Activated CD8-positive, alpha-beta memory T cell treated with anti-CD3 and anti-CD28 coated beads, Interleukin-2, amount 50 U/mL, for 1 hour (primary cell): ENCODE measurements around the gene MGST2.

ENCODE experiments used
- DNase-seq: peaks from one replicate; pipeline ENCODE4 v3.0.0-alpha.2; 2020; ENCODE audit errors: extremely low read depth

Gene MGST2

DNA sequence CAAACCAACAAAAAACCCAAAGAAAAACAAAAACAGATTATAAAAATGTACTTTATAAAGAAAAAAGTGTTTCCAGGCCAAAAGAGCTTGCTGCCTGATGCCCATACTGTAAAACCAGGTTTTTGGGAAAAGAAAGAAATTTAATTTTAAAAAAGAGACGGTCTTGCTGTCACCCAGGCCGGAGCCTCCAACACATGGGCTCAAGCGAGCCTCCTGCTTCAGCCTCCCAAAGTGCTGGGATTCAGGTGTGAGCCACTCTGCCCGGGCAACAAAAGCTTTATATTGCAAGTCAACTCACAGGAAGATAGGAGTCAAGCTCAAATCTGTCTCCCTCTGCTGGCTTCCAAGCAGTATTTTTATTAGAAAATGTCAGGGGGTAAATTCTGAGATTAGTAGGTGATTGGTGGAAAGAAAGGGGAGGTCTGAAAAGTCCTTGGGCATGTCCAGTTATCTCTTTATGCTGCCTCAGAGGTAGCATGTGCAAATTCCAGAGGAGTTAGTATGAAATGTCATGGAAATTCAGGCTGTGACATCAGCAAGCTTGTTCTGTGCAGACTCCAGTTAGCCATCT lies 39.4 kb downstream of the MGST2 start:
- DNase-seq = no peak

GRCh38 chr4:139709660-139710059 lies 44.0 kb downstream of the MGST2 start:
- DNase-seq = no peak

DNA sequence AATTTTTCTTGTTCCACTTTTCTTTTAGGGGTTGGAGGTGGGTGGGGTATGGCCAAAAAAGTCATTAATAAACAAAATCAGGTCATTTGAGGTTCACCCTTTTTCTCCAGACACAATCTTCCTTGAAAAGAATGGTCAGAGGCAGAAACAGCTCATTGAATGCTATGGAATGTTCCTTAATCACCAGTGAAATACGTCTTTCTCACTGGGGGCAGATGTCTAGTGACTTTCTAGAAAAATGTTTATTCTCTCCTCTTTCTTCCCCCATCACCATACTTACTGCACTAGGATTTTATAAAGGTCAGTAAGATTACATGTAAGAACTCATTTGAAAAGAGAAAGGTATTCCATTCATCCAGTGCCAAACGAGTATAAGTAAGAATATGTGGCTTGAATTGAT lies 44.5 kb downstream of the MGST2 start:
- DNase-seq = no peak

- DNase-seq = no peak
Observed at GRCh38 chr4:139711461-139711860, 45.8 kb downstream of the MGST2 start.

DNA sequence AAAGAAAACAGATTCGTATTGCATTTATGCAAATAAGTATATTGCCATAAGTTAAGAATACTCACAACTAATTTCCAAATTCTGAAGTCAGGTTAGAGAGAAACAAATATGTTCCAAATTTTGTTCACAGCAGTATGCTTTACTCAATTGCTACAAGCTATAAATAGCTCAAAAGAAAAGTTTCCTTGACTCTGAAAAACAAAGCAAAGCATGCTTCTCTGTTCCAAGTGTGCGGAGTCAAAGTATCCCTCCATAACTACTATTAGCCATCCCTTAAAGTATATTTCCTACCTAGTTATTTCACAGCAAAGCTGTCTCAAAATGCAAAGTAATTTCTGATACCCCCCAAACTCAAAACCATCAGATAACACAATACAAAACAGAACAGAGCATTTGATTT lies 47.3 kb downstream of the MGST2 start:
- DNase-seq = no peak

DNA sequence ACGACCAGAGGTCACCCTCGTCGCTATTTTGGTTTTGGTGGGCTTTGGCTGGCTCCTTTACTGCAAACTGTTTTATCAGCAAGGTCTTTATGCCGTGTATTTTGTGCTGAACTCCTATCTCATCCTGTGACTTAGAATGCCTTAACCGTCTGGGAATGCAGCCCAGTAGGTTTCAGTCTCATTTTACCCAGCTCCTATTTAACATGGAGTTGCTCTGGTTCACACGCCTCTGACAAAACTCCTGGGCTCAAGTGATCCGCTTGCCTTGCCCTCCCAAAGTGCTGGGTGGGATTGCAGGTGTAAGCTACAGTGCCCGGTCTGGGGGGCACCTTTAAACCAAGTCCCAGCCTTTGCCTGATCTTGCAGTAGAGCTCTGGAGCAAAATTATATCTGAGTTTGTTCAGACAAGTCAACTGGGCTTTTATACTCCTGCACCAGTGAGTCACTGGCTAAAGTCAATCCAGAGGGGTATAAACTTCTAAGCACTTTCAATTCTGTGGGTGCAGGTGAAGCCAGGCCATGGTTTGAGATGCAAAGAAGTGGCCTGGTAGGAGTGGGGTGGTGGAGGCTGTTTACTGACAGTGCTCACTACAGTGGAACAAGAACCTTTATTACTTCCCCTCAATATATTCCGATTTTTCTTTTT lies 50.2 kb downstream of the MGST2 start:
- DNase-seq = no peak

DNA sequence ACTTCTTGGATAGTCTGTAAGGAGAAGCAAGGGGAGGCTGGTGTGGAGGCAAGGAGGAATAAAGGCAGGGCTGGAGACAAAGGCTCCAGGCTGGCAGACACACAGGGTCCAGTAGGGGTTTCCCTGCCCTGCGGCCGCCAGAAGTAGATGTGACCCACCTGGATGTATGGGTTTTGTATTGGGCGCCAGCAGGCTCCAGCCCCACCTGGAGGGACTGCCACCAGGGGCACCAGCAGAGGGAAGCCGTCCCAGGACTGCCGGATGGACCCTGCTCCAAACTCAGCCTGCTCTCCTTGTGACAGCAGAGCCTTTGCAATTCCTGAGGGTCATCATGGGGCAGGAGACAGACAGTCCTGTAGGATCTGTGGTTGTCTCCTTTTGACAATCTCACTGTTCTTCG lies 52.7 kb downstream of the MGST2 start:
- no peak for DNase-seq

- DNase-seq = no peak
Observed at GRCh38 chr4:139718833-139719232, 53.2 kb downstream of the MGST2 start.

DNA sequence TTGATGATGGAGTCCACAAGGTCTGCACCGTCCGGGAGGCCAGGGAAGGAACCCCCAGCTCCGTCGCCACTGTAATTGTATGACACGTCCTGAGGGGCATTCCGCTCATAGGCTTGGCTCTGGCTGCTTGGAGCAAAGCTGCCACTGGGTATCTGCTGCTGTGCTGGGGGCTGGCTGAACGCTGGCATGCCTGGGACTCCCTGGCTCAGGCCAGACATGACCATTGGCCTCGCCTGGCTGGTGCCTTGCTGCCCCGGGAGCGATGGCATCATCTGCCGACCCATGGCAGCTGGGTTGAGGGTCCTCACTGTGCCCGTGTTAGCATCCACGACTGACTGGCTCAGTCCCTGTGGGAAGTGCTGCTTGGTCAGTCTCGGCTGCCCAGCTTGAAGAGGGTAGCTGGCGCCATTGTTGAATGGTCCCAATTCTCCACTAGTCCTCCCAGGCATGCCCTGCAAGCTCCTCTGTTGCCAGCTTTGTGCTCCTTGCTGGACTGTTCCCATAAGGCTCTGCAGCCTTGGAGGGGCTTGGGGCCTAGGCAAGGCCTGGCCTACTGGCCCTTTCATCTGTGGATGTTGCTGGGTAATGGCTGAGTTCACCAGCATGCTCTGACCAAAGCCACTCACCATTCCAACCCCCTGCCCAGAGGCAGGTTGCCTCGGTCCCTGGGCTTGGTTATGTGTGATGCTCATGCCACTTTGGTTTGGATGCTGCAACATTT lies 53.9 kb downstream of the MGST2 start:
- DNase-seq = no peak

GRCh38 chr4:139720806-139721205 lies 55.2 kb downstream of the MGST2 start:
- DNase-seq = no peak

- DNase-seq = no peak
Observed at GRCh38 chr4:139721789-139722188, 56.2 kb downstream of the MGST2 start.

DNA sequence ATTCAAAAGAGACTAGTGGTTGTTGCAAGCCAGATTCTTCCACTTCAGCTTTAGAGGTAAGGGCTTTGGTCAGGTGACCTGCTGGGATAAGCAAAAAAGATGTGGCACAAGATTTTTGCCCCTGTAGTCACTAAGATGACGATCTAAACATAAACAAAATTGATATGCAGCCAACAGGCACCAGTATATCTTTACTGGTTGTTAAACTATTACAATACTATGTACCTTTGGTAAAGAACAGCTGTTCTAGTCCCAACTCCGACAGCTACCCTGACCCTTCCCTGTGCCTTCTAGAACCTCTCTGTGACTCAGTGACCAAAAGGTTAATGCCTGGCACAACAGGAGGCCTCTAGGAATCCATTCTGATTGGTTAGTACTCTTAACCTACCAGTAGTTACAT lies 59.6 kb downstream of the MGST2 start:
- DNase-seq = no peak

GRCh38 chr4:139726615-139727014 lies 61.0 kb downstream of the MGST2 start:
- no peak for DNase-seq

DNA sequence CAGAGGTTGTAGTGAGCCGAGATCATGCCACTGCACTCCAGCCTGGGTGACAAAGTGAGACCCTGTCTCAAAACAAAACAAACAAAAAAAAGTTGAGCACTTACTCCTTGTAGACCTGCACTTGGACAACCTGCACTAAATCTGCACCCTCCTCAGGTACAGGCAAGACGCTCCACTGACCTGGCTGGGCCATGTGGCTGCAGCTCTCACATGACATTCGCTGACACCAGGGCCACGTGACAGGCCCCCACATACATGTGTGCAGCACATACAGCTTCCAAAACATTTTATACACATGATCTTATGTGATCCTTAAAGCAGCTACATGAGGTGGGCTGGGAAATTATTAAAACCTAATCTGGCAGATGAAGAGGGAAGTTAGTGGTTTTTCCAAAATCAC lies 62.5 kb downstream of the MGST2 start:
- DNase-seq = no peak

- DNase-seq = no peak
Observed at GRCh38 chr4:139728840-139729239, 63.2 kb downstream of the MGST2 start.

DNA sequence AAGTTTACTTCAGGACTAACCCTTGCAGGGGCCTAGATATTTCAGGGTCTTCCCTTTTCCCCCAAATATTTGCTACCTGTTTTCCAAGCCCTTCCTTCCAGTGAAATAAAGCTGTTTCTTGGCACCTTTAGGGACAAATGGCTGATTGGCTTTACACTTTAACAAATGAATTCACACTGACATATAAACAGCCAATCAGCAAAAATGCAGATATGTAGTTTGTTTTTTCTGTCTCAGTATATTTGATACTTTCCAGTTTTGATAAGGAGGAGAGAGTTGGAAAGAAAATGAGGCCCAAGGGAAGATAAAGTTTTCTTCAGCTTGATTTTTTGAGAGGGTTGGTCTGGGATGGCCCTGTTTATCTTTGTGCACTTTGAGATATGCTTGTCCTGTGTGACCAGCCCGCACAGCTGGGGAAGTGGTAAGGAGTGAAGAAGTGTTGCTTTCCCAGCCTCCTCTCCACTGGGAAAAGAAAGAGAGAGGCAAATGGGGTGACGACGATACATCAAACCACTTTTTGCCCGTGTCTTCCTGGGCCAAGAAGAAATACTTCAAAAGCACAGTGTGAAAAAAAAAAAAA lies 67.5 kb downstream of the MGST2 start:
- no peak for DNase-seq

DNA sequence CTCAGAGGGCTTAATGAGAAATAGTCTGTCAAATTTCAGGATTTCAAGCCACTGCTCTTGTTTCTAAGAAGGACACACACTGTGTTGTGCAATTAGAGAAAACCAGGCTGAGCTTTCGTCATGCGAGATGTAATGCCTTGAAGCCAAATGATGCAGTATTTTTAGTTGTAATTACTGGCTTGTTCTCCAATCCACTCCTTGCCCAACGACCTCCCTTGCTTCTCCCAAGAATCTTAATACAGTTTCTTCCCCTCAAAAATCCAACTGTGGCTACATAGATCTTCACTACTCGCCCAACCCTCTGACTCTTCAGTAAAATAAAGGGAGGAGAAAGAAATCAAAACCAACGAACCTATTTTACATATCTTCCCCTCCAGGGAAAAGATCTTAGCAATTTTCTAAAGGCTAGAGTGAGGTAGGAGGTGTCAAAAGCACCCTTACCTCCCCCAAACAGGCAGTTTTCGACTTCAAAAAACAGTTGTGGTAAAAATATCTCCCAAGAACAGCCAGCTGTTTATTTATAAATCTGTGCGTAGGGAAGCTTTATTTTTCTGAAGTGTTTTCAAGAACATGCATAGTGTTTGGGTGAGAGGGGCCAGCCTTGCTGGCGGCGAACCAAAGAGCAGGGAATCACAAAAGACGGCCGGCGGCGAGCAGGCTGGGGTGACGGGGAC lies 68.7 kb downstream of the MGST2 start:
- no peak for DNase-seq

DNA sequence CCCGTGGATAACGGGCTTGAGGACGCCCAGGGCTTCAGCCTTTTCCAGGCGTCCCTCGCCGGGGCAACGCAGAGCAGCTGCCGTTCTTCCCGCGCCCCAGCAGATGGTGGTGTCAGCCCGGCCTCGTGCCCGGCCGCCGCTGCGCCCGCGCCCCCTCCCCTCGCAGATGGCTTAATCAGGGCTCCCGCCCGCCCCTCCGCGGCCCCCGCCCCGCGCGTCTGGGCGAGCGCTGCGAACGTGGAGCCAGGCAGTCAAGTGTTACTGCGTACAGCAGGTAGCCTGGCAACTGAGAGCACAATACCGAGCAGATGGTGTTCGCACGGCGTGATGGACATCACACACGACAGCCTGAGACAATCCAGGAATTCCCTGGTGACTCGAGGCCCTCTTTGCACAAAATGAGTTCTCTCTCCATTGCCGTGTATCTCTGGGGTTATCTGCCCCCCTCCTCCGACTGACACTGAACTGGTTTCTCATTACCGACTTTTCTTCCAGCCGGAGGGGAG lies 69.3 kb downstream of the MGST2 start:
- DNase-seq = peak; percentile 1

GRCh38 chr4:139735381-139736273 lies 70.0 kb downstream of the MGST2 start:
- no peak for DNase-seq

GRCh38 chr4:139736274-139736660 lies 70.6 kb downstream of the MGST2 start:
- no peak for DNase-seq

DNA sequence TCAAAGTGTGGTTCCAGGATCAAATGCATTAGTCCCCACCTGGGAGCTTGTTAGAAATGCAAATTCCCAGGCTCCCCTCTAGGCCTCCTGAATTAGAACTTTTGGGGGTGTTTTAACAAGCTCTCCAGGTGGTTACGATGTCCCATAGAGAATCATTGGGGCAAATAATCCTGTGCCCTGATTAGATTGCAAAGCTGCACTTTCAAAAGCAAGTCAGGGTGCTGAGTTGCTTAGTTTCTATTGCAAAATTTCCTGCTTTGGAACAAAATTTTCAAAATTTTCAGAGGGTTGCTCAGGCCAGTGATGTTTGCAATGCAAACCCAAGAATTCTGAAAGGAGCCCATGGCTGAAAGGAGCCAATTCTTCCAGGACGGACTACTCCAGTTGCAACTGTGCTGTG lies 71.0 kb downstream of the MGST2 start:
- no peak for DNase-seq
